Anterior cingulate cortex (tissue), 58 donors: Measurements from ENCODE around the gene TK1.
A peak's percentile ranks its signal among the peaks of the same experiment; 100 is the strongest.

Experiments
- DNase-seq, 58 donors: peaks; one replicate each; lab custom pipeline; 2025; lab: John Stamatoyannopoulos, UW

Gene TK1

GRCh38 chr17:78223061-78223460 lies 36.2 kb upstream of the TK1 start:
- DNase-seq, result no peak

GRCh38 chr17:78219396-78220150 lies 32.7 kb upstream of the TK1 start:
- DNase-seq, result no peak

GRCh38 chr17:78214706-78215061 lies 27.8 kb upstream of the TK1 start:
- DNase-seq, result no peak

- DNase-seq, result peak in 55 of 58 donors; percentile 30 to 92 (median 76)
Measured at GRCh38 chr17:78214016-78214705, 27.3 kb upstream of the TK1 start, which contains the start of gene BIRC5. Gene BIRC5 (plus strand): TSS chr17:78214253. CDS start chr17:78214317, 64 bp downstream.

GRCh38 chr17:78211032-78211431 lies 24.2 kb upstream of the TK1 start:
- DNase-seq, result no peak

- DNase-seq, result no peak
Measured at GRCh38 chr17:78210111-78210510, 23.3 kb upstream of the TK1 start.

- no peak for DNase-seq
Measured at GRCh38 chr17:78208486-78208885, 21.6 kb upstream of the TK1 start.

- no peak for DNase-seq
Measured at GRCh38 chr17:78206298-78206697, 19.4 kb upstream of the TK1 start.

- DNase-seq, result no peak
Measured at GRCh38 chr17:78205124-78205775, 18.4 kb upstream of the TK1 start.

GRCh38 chr17:78204387-78205123 lies 17.7 kb upstream of the TK1 start:
- DNase-seq, result no peak

- no peak for DNase-seq
Measured at GRCh38 chr17:78202666-78203065, 15.8 kb upstream of the TK1 start.

GRCh38 chr17:78200451-78200850 lies 13.6 kb upstream of the TK1 start:
- DNase-seq, result no peak

GRCh38 chr17:78197147-78197832 lies 10.4 kb upstream of the TK1 start:
- DNase-seq, result peak in 20 of 58 donors; percentile 6 to 53 (median 28)

- DNase-seq, result no peak
Measured at GRCh38 chr17:78196716-78197115, 9.9 kb upstream of the TK1 start.

GRCh38 chr17:78185981-78186691 lies 716 bp downstream of the TK1 start:
- no peak for DNase-seq

- DNase-seq, result no peak
Measured at GRCh38 chr17:78184868-78185267, 2.0 kb downstream of the TK1 start.

GRCh38 chr17:78184351-78184750 lies 2.5 kb downstream of the TK1 start:
- no peak for DNase-seq

- DNase-seq, result no peak
Measured at GRCh38 chr17:78183916-78184315, 2.9 kb downstream of the TK1 start.

GRCh38 chr17:78182504-78182903 lies 4.3 kb downstream of the TK1 start:
- no peak for DNase-seq

GRCh38 chr17:78180508-78180907 lies 6.3 kb downstream of the TK1 start:
- DNase-seq, result no peak
